ENCODE data around the gene PDCD1.
"Not testable (repeated sequence)": the region's sequence is repeated elsewhere in the genome, so short reads cannot be mapped to it uniquely, and the experiment has no call there.

Gene PDCD1

GRCh38 chr2:241858206-241859016 is at the start of gene PDCD1:
TSS of gene PDCD1 (minus strand) at chr2:241858894. CDS start at chr2:241858838, 56 bp downstream.
- DNase-seq (ENCODE audit: low spot score): no peak

DNA sequence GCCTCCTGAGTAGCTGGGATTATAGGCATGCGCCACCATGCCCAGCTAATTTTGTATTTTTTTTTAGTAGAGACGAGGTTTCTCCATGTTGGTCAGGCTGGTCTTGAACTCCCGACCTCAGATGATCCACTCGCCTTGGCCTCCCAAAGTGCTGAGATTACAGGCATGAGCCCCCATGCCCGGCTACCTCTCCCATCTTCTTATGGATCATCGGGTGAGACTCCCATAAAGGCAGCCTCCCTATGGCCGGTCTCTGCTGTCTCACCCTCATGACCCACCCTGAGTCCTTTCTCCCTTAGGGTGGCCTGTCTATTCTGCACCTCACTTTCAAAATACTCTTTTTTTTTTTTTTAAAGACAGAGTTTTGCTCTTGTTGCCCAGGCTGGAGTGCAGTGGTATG is 49.1 kb upstream of the PDCD1 start:
- DNase-seq (ENCODE audit: low spot score): not testable (repeated sequence)

- no peak for DNase-seq (ENCODE audit: low spot score)
Observed at GRCh38 chr2:241906826-241907570, 48.3 kb upstream of the PDCD1 start.

- DNase-seq (ENCODE audit: low spot score): not testable (repeated sequence)
Observed at GRCh38 chr2:241906378-241906770, 47.7 kb upstream of the PDCD1 start.

- no peak for DNase-seq (ENCODE audit: low spot score)
Observed at GRCh38 chr2:241905716-241906377, 47.2 kb upstream of the PDCD1 start.

- no peak for DNase-seq (ENCODE audit: low spot score)
Observed at GRCh38 chr2:241904791-241905710, 46.4 kb upstream of the PDCD1 start.

- DNase-seq (ENCODE audit: low spot score): no peak
Observed at GRCh38 chr2:241904011-241904718, 45.5 kb upstream of the PDCD1 start.

GRCh38 chr2:241903121-241904010 is 44.7 kb upstream of the PDCD1 start:
- DNase-seq (ENCODE audit: low spot score): no peak

GRCh38 chr2:241902357-241902991 is 43.8 kb upstream of the PDCD1 start:
- DNase-seq (ENCODE audit: low spot score): no peak

DNA sequence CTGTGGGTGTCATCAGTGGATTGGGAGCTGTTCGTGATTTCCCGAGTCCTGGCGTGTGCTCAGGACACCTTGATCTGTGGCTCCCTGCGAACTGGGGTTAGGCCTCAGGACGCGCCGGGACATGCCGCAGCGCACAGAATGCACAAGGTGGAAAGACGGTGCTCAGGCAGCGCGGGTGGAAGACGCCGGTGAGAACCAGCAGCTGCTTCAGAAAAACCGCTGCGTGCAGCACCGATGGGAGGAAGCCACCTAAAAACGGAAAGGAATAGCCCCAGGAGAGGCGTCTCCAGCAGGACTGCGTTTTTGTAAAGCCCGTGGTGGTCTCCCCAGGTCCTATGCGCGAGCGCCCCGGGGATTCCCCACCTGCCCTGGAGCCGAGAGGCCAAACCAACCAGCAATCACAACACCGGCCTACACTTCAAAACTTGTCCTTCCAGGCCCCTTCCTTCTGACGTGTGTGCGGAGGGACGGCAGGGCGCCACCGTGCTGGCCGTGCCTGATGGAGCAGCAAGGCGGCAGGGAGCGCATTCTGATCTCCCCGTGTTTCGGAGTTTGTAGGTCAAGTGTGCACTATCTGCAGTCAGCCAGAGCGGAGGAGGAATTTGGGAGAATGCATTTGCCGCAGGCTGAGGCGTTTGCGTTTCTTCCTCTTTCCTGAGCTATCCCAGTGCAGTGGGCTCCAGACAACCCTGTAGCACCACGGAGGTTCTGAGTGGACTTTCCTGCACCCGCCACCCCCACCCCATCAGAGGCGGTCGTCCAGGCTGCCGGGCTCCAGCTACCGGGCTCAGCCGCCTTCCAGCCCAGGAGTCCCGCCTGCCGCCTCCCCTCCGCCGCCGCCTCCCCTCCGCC is 43.0 kb upstream of the PDCD1 start:
- no peak for DNase-seq (ENCODE audit: low spot score)

- no peak for DNase-seq (ENCODE audit: low spot score)
Observed at GRCh38 chr2:241901018-241901380, 42.3 kb upstream of the PDCD1 start.

DNA sequence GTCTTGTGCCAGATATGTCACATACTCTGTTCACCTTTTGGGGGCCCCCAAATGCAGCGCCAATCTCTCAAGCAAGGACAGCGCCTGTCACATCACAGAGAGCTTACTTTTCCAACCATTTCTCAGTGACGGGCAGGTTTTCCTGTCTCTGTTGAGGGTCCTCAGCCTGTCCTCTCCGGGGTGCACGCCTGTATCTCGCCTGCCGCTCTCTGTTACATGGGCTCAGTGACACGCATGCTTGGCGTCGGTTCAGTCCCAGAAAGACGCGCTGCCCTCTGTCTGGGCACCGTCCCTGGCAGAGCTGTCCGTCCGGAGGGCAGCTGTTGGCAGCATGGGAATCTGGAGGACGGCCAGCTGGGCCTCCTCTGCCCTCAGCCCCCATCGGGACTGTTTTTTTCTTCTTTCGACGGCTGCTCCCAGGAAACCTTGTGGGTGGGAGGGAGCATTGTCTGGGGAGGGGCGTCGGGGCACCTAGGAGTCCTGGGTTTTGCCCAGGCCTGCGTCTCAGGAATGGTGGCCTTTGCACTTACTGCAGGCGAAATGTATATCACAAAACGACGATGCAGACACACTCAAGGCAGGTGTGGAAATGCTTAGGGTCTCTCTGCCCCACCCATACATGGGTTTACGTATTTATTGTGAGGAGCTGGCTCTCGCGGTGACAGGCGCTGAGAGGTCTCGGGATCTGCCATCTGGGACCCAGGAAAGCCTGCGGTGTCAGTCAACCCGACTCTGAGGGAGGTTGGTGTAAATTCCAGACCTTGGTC is 41.7 kb upstream of the PDCD1 start:
- no peak for DNase-seq (ENCODE audit: low spot score)

- DNase-seq (ENCODE audit: low spot score): no peak
Observed at GRCh38 chr2:241898463-241899270, 40.0 kb upstream of the PDCD1 start.

DNA sequence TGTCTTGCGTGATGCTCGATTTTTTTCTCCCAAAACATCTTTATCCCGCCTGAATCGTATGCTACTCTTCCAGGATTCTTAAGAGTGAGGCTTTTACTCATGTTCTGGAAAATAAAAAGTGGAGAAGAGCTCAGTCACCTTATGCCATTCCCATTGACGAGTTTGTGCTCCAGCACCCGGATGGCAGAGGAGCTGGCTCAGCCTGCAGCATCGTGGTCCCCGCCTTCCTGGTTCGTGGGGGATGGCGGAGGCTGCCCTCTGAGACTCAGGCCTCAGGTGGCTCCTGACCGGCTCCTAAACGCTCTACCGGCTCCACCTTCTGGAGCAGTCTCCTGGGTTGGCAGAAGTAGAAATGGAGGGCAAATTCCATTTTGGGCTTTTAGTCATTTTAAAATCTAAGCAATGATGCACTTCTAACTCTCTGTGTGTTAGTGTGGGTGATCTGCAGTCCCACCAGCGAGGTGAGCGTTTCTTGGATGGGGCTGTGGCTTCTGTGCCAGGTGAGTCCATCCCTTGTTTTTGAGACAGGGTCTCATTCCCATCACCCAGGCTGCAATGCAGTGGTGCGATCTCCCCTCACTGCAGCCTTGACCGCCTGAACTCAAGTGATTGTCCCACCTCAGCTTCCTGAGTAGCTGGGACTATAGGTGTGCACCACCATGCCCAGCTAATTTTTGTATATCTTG is 38.7 kb upstream of the PDCD1 start:
- DNase-seq (ENCODE audit: low spot score): no peak

DNA sequence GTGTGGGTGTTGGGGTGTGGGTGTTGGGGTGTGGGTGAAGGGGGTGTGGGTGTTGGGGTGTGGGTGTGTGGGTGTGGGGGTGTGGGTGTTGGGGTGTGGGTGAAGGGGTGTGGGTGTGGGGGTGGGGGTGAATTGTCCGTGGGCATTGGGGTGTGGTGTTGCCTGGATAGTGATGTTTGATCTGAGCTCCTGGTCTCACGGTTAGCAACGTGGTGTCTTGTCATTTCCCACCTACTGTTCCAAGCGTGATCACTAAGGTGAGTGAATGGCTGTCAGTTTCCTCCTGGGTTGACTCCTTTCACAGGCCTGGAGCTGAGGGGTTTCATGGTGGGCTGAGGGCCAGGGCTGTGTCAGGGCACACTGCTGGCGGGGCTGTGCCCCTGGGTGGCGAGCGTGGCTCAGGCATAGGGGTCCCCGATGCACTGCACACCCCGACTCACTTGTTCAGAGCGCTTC is 38.1 kb upstream of the PDCD1 start:
- no peak for DNase-seq (ENCODE audit: low spot score)
